Measurements from ENCODE around the gene PARG.
"Not testable (repeated sequence)": the region's sequence is repeated elsewhere in the genome, so short reads cannot be mapped to it uniquely, and the experiment has no call there.

GRCh38 chr10:49772944-49773343 lies 168.9 kb downstream of the PARG start:
- not testable (repeated sequence) for TF ChIP-seq POLR2A (IDR thresholded peaks at IDR 0.05; ENCODE audit: low read depth, low read length); POLR2AphosphoS5 (IDR thresholded peaks at IDR 0.05; ENCODE audit: low read depth, low read length); TAF1 (IDR thresholded peaks at IDR 0.05; ENCODE audit: low read depth, low read length); POU2F2 (IDR thresholded peaks at IDR 0.05; ENCODE audit: low read depth, low read length); PAX5 (IDR thresholded peaks at IDR 0.05; ENCODE audit: insufficient read depth, low read length, severe bottlenecking)
